IMR-90 (cell line): ENCODE data around the gene SPDEF. TPM values are rescaled to one million over a fixed set of nuclear protein-coding genes. Genes with fewer than 3 reads are reported as not detected.

Source experiments
- ATAC-seq: fragments of 200-7000 bp; cut with Tn5 transposase; 2 replicates; pipeline ENCODE4 v1.9.1; 2020; ENCODE audit warnings: low read depth, mild to moderate bottlenecking, moderate library complexity
- BruUV-seq: library from RNA; stranded (reverse); fragments of 400-500 nt; replicated peaks from 2 replicates; lab custom pipeline; 2021; lab: Mats Ljungman, UMichigan
- CTCF ChIA-PET: fragments of 300-600 bp; formaldehyde crosslinking; extraction: SDS; loops from one replicate; lab custom pipeline; 2021; ENCODE audit warnings: antibody characterized with exemption; lab: Yijun Ruan, JAX
- POLR2A ChIA-PET: fragments of 300-600 bp; sonication (Branson Sonifier 250); formaldehyde crosslinking; loops from one replicate; lab custom pipeline; 2022; ENCODE audit warnings: antibody characterized with exemption; ENCODE audit not compliant: unreplicated experiment; lab: Charles Lee
- DNase-seq: peaks from one replicate; pipeline ENCODE4 v3.0.0; 2013
- H2AFZ ChIP-seq: replicated peaks from 2 replicates; pipeline ENCODE3; 2013; ENCODE audit warnings: low read length, mild to moderate bottlenecking; ENCODE audit not compliant: poor library complexity
- H2AK5ac ChIP-seq: 2 replicates; pipeline ENCODE4 v1.6.1; 2013; ENCODE audit warnings: low read depth, low read length, inconsistent platforms
- H2AK9ac ChIP-seq: replicated peaks from 2 replicates; pipeline ENCODE3; 2013; ENCODE audit warnings: mild to moderate bottlenecking, low read depth, low read length, moderate library complexity; ENCODE audit not compliant: poor library complexity
- H2BK120ac ChIP-seq: 2 replicates; pipeline ENCODE4 v1.6.1; 2013; ENCODE audit warnings: low read depth, low read length, inconsistent platforms
- H2BK15ac ChIP-seq: 3 replicates; pipeline ENCODE4 v1.6.1; 2013; ENCODE audit warnings: low read depth, low read length, inconsistent platforms
- H2BK20ac ChIP-seq: 2 replicates; pipeline ENCODE4 v1.6.1; 2013; ENCODE audit warnings: low read depth, mild to moderate bottlenecking, inconsistent platforms, low read length, moderate library complexity
- H2BK5ac ChIP-seq: 2 replicates; pipeline ENCODE4 v1.6.1; 2013; ENCODE audit warnings: mild to moderate bottlenecking, low read depth, low read length, inconsistent platforms; ENCODE audit not compliant: poor library complexity, severe bottlenecking
- H3K14ac ChIP-seq: replicated peaks from 2 replicates; pipeline ENCODE4 v1.6.1; 2013; ENCODE audit warnings: low read depth, low read length, inconsistent platforms
- H3K18ac ChIP-seq: 2 replicates; pipeline ENCODE4 v1.6.1; 2013; ENCODE audit warnings: low read depth, low read length, control low read depth
- H3K23ac ChIP-seq: 2 replicates; pipeline ENCODE4 v1.6.1; 2013; ENCODE audit warnings: low read depth, low read length, inconsistent platforms
- H3K27ac ChIP-seq: 2 replicates; pipeline ENCODE4 v1.5.1; 2013; ENCODE audit warnings: mild to moderate bottlenecking, control low read depth, low read length; ENCODE audit not compliant: insufficient read depth
- H3K27me3 ChIP-seq: 2 replicates; pipeline ENCODE4 v1.6.1; 2013; ENCODE audit warnings: low read length; ENCODE audit not compliant: control insufficient read depth, insufficient read depth
- H3K36me3 ChIP-seq: 2 replicates; pipeline ENCODE4 v1.6.1; 2013; ENCODE audit warnings: low read length, mixed read lengths; ENCODE audit not compliant: control insufficient read depth, insufficient read depth
- H3K4ac ChIP-seq: 2 replicates; pipeline ENCODE4 v1.6.1; 2013; ENCODE audit warnings: low read depth, low read length, inconsistent platforms
- H3K4me1 ChIP-seq: 2 replicates; pipeline ENCODE4 v1.6.1; 2013; ENCODE audit warnings: low read length, mixed read lengths; ENCODE audit not compliant: control insufficient read depth, insufficient read depth
- H3K4me2 ChIP-seq: 2 replicates; pipeline ENCODE4 v1.6.1; 2013; ENCODE audit warnings: low read depth, mild to moderate bottlenecking, control low read depth, low read length, moderate library complexity
- H3K4me3 ChIP-seq: 2 replicates; pipeline ENCODE4 v1.5.1; 2013; ENCODE audit warnings: low read depth, mild to moderate bottlenecking, control low read depth, low read length, moderate library complexity; ENCODE audit not compliant: insufficient read depth
- H3K56ac ChIP-seq: 2 replicates; pipeline ENCODE4 v1.6.1; 2013; ENCODE audit warnings: low read length, inconsistent platforms; ENCODE audit not compliant: insufficient read depth; ENCODE audit errors: extremely low read depth
- H3K79me1 ChIP-seq, 2 experiments: 2 replicates each; pipeline ENCODE4 v1.6.1; 2013; ENCODE audit warnings: low read length in 2 of 2, inconsistent platforms in 1 of 2, low read depth in 1 of 2
- H3K9ac ChIP-seq: 2 replicates; pipeline ENCODE4 v1.6.1; 2013; ENCODE audit warnings: low read depth, low read length, control low read depth
- H3K9me1 ChIP-seq: 2 replicates; pipeline ENCODE4 v1.6.1; 2013; ENCODE audit warnings: low read length, inconsistent platforms; ENCODE audit not compliant: insufficient read depth
- H3K9me3 ChIP-seq: 2 replicates; pipeline ENCODE4 v1.6.1; 2013; ENCODE audit warnings: low read length; ENCODE audit not compliant: control insufficient read depth, insufficient read depth
- H4K20me1 ChIP-seq: 2 replicates; pipeline ENCODE4 v1.6.1; 2013; ENCODE audit warnings: low read length, inconsistent platforms; ENCODE audit not compliant: insufficient read depth
- H4K5ac ChIP-seq: 2 replicates; pipeline ENCODE4 v1.6.1; 2013; ENCODE audit warnings: mild to moderate bottlenecking, low read depth, low read length, control low read depth
- H4K8ac ChIP-seq, 2 experiments: 2 replicates each; pipeline ENCODE4 v1.6.1; 2013; ENCODE audit warnings: low read depth in 2 of 2, low read length in 2 of 2, control low read depth in 1 of 2, inconsistent platforms in 1 of 2
- H4K91ac ChIP-seq: 2 replicates; pipeline ENCODE4 v1.6.1; 2013; ENCODE audit warnings: low read depth, low read length, inconsistent platforms; ENCODE audit not compliant: insufficient read depth
- CHD1 ChIP-seq: IDR thresholded peaks from 2 replicates; pipeline ENCODE4 v1.6.1; 2012; ENCODE audit warnings: low read depth, low read length, improper control_type of control experiment
- NFE2L2 ChIP-seq: fragments of 150-350 bp; IDR thresholded peaks from 2 replicates; pipeline ENCODE4 v1.6.1; 2016; ENCODE audit warnings: low read depth, mild to moderate bottlenecking, low read length
- SMC3 ChIP-seq: fragments of 150-350 bp; IDR thresholded peaks from 2 replicates; pipeline ENCODE4 v1.6.1; 2016; ENCODE audit warnings: low read depth, mild to moderate bottlenecking, antibody characterized with exemption, low read length, moderate library complexity
- USF2 ChIP-seq: fragments of 150-350 bp; IDR thresholded peaks from 2 replicates; pipeline ENCODE4 v1.6.1; 2017; ENCODE audit warnings: mild to moderate bottlenecking, antibody characterized with exemption, low read length, low read depth
- WGBS, 2 experiments: methylation state at CpG; one replicate each; pipeline versions ENCODE4 v1.1.5 to v1.1.7; 2013; ENCODE audit warnings: missing lambda C conversion rate in 2 of 2; ENCODE audit not compliant: insufficient read length in 1 of 2; ENCODE audit errors: extremely low coverage in 2 of 2; 5-methylcytosine and 5-hydroxymethylcytosine counted together
- dilution Hi-C: fragments of 300-500 bp; cut with HindIII; formaldehyde crosslinking; loops from one replicate; pipeline ENCODE4 v1.14.3; 2018; ENCODE audit warnings: low sequenced_read_pairs; ENCODE audit not compliant: unreplicated experiment
- in situ Hi-C: fragments of 300-500 bp; cut with MboI; formaldehyde crosslinking; loops from 3 replicates; pipeline ENCODE4 v1.14.3; 2019; ENCODE audit warnings: low sequenced_read_pairs, inconsistent platforms, mixed read lengths
- intact Hi-C: fragments of 100-400 bp; cut with micrococcal nuclease; formaldehyde crosslinking; loops from 2 replicates; pipeline ENCODE4 v1.10.0; 2022
- polyA plus RNA-seq, 3 experiments: library from polyadenylated mRNA; depleted of rRNA; stranded (reverse); fragments of >200 nt; gene quantifications; 2 replicates each; pipeline ENCODE4 v1.2.3, GENCODE V29; 2012; ENCODE audit warnings: low replicate concordance in 1 of 3
- total RNA-seq: library from RNA; depleted of rRNA; stranded (reverse); fragments of >200 nt; gene quantifications from 2 replicates; pipeline ENCODE4 v1.2.3, GENCODE V29; 2012

SPDEF gene
- total and polyA plus RNA-seq, 2 of the 4 experiments (the other 2 are of a cell fraction): 0.05 TPM; not detected in 1

GRCh38 chr6:34546551-34547321, 9.4 kb downstream of the SPDEF start:
- BruUV-seq: no TSS peak

More at GRCh38 chr6:34546551-34547321, 9.4 kb downstream of the SPDEF start:
- Histone ChIP-seq H3K18ac (no peak overlapping the region), H2BK20ac (no peak overlapping the region), H2AK9ac (no peak overlapping the region), H3K4me3 (no peak overlapping the region), H3K27ac (no peak overlapping the region), H2BK5ac (no peak overlapping the region), H3K9me1 (no peaks in the 10 kb centered on the region; the same call in 1 of the 2 replicates), H3K9me3 (no peaks in the 10 kb centered on the region), H3K79me1 (no peaks in the 10 kb centered on the region), H3K23ac (no peak overlapping the region), H3K56ac (no peak overlapping the region), H2BK120ac (no peak overlapping the region), H2AK5ac (no peak overlapping the region), H3K4me2 (no peak overlapping the region), H3K14ac (no peak overlapping the region), H2BK15ac (no peak overlapping the region), H4K5ac (no peak overlapping the region), H3K36me3 (no peaks in the 10 kb centered on the region), H4K91ac (no peak overlapping the region), H2AFZ (no peak overlapping the region), H3K9ac (no peak overlapping the region), H4K20me1 (no peaks in the 10 kb centered on the region), H3K4ac (no peak overlapping the region), H3K27me3 (peaks cover 22% of the 10 kb centered on the region; the same call in 1 of the 2 replicates), H3K4me1 (peaks cover 5% of the 10 kb centered on the region; the same call in 1 of the 2 replicates), H4K8ac (no peak overlapping the region)
- in situ Hi-C loops (no loop called here), dilution Hi-C loops (no loop called here), intact Hi-C loops (no loop called here)
- DNase-seq (no peak), ATAC-seq (no peak)
- TF ChIP-seq CHD1 (no peak), NFE2L2 (no peak), USF2 (no peak), SMC3 (no peak)
- POLR2A ChIA-PET: no interaction called here
- WGBS, 2 experiments: 20% methylated on average over 1 of the region's 11 CpGs; no CpG with 5 or more reads in 1 of the 2 experiments
- CTCF ChIA-PET: interaction anchor here (1.4 kb wide), 1 partner anchor 11 kb away, joined by 3 read pairs; no protein-coding TSS in a partner anchor
